Measurements from ENCODE around the gene TTL.

The TTL gene

GRCh38 chr2:112583497-112584133 lies 101.7 kb downstream of the TTL start:
- no peak for DNase-seq (ENCODE audit: low spot score)

GRCh38 chr2:112584134-112584890 lies 102.4 kb downstream of the TTL start, which contains the start of gene CHCHD5:
TSS of gene CHCHD5 (plus strand) at chr2:112584609. CDS start at chr2:112584648, 39 bp downstream.
- DNase-seq (ENCODE audit: low spot score): peak; percentile 94

DNA sequence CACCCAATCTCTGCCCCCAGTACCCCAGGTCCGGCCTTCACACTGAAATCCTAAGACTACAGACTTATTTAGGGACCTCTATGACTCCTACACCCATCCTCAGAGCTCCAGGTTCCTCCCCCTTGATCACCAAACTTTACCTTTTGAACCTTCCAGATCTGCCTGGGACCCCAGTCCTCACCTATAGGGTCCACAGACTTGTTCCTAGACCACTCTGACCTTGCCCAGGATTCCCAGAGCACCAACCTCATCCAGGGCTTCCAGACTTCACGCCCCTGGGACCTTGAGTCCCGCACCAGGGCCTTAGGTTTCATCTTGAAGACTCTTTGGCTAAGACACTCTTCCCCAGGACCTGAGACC lies 102.9 kb downstream of the TTL start:
- DNase-seq (ENCODE audit: low spot score): no peak

DNA sequence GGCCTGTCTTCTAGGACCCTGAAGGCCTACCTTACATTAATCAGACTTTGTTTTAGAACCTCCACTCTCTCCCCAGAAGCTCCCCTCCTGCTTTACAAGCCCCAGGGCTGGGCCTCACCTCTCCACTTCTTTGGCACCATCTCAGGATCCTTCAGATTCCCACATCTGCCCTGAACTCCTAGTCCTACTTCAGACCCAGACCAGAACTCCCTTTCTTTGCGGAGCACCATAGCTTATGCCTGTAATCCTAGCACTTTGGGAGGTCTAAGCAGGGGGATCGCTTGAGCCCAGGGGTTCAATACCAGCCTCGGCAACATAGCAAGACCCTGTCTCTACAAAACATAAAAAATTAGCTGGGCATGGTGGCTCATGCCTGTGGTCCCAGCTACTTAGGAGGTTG lies 103.4 kb downstream of the TTL start:
- no peak for DNase-seq (ENCODE audit: low spot score)

GRCh38 chr2:112585873-112586464 lies 104.0 kb downstream of the TTL start:
- no peak for DNase-seq (ENCODE audit: low spot score)

- no peak for DNase-seq (ENCODE audit: low spot score)
Measured at GRCh38 chr2:112588611-112589045, 106.7 kb downstream of the TTL start.
